NB4 (cell line): Measurements from ENCODE around the gene WDR83.
"Not testable (repeated sequence)": the region's sequence is repeated elsewhere in the genome, so short reads cannot be mapped to it uniquely, and the experiment has no call there.

Experiments used
- MAX ChIP-seq: IDR thresholded peaks from 2 replicates; pipeline ENCODE4 v1.6.1; 2011; ENCODE audit warnings: low read depth, low read length
- POLR2A ChIP-seq: IDR thresholded peaks from 2 replicates; pipeline ENCODE4 v1.6.1; 2011; ENCODE audit warnings: mild to moderate bottlenecking; ENCODE audit not compliant: insufficient read length; ENCODE audit errors: extremely low read depth
- TF ChIP-seq, protein P1 (sequence below): IDR thresholded peaks from one replicate; pipeline ENCODE4 v1.5.1; 2012; ENCODE audit warnings: low read depth, low read length

- TF ChIP-seq, protein P1, sequence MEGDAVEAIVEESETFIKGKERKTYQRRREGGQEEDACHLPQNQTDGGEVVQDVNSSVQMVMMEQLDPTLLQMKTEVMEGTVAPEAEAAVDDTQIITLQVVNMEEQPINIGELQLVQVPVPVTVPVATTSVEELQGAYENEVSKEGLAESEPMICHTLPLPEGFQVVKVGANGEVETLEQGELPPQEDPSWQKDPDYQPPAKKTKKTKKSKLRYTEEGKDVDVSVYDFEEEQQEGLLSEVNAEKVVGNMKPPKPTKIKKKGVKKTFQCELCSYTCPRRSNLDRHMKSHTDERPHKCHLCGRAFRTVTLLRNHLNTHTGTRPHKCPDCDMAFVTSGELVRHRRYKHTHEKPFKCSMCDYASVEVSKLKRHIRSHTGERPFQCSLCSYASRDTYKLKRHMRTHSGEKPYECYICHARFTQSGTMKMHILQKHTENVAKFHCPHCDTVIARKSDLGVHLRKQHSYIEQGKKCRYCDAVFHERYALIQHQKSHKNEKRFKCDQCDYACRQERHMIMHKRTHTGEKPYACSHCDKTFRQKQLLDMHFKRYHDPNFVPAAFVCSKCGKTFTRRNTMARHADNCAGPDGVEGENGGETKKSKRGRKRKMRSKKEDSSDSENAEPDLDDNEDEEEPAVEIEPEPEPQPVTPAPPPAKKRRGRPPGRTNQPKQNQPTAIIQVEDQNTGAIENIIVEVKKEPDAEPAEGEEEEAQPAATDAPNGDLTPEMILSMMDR, result not testable (repeated sequence)
- TF ChIP-seq POLR2A, MAX: not testable (repeated sequence)
Measured at GRCh38 chr19:12678039-12678438, 11.4 kb downstream of the WDR83 start.
